Adrenal gland (tissue), 12 donors: Measurements from ENCODE around the gene LRRC15. TPM values are rescaled to one million over a fixed set of nuclear protein-coding genes. Genes with fewer than 3 reads are reported as not detected.

Experiments used
- DNase-seq, 7 donors: peaks; one replicate each; pipeline ENCODE4 v3.0.0-alpha.2; 2019 to 2020
- H3K27ac ChIP-seq, 5 donors: fragments of 200-600 bp; sonication (generic) in 4 of 5; 1 replicate in 3 of 5; 2 replicates in 2 of 5; pipeline versions ENCODE4 v1.5.1 to v1.8.0; 2016 to 2020; ENCODE audit warnings: mild to moderate bottlenecking in 1 of 5
- H3K27me3 ChIP-seq: fragments of 200-600 bp; 2 replicates; pipeline ENCODE4 v1.8.0; 2021
- H3K36me3 ChIP-seq, 2 donors: fragments of 200-600 bp; replicated peaks in 1 of 2; 1 replicate in 1 of 2; 2 replicates in 1 of 2; pipeline versions ENCODE4 v1.5.1 to v1.8.0; 2018 to 2022
- H3K4me1 ChIP-seq, 2 donors: fragments of 200-600 bp; replicated peaks in 1 of 2; 1 replicate in 1 of 2; 2 replicates in 1 of 2; pipeline versions ENCODE4 v1.5.1 to v1.8.0; 2018 to 2021
- H3K4me3 ChIP-seq, 4 donors: fragments of 200-600 bp; sonication (generic) in 3 of 4; one replicate each; pipeline ENCODE4 v1.5.1; 2016 to 2018
- H3K9me3 ChIP-seq, 3 donors: fragments of 200-600 bp; sonication (generic) in 1 of 3; replicated peaks in 1 of 3; 1 replicate in 2 of 3; 2 replicates in 1 of 3; pipeline versions ENCODE4 v1.5.1 to v1.8.0; 2016 to 2021
- POLR2A ChIP-seq, 2 donors: fragments of 450-650 bp; IDR thresholded peaks; one replicate each; pipeline ENCODE4 v1.6.1; 2017; ENCODE audit warnings: antibody characterized with exemption in 2 of 2, mild to moderate bottlenecking in 2 of 2, moderate library complexity in 1 of 2
- WGBS, 4 donors: extraction: QIAGEN DNeasy Blood & Tissue Kit in 2 of 4; methylation state at CpG; one replicate each; pipeline versions ENCODE4 v1.1.5 to v1.1.7; 2013 to 2017; 5-methylcytosine and 5-hydroxymethylcytosine counted together
- intact Hi-C, 2 donors: fragments of 100-400 bp; cut with DNase I; formaldehyde crosslinking; loops; one replicate each; pipeline versions ENCODE4 v1.14.1 to v1.15.0; 2022 to 2023
- polyA plus RNA-seq, 3 donors: library from polyadenylated mRNA; stranded (reverse); fragments of 200-250 nt in 2 of 3; fragments of 350-450 nt in 1 of 3; fragmentation: Illumina TruSeq in 1 of 3; extraction: RNeasy Lipid Tissue Mini Kit (QIAGEN cat#74804) in 1 of 3; gene quantifications; one replicate each; pipeline ENCODE4 v1.2.3, GENCODE V29; 2013 to 2014
- total RNA-seq, 9 donors: library from RNA; depleted of rRNA in 4 of 9; stranded (reverse); fragments of >200 nt in 4 of 9; fragments of 120-200 nt in 1 of 9; fragmentation: NEBNext Ultra II Directional in 1 of 9; extraction: Animal tissue kit (Norgen Biotek cat#: 25700) in 1 of 9; gene quantifications; one replicate each; pipeline versions ENCODE4 v1.1.0 to v1.2.4, GENCODE V29; 2013 to 2023
- TF ChIP-seq, protein P1 (sequence below), 6 experiments: fragments of 450-650 bp in 4 of 6; fragments of 200-600 bp in 2 of 6; sonication (generic) in 1 of 6; IDR thresholded peaks; 1 replicate in 5 of 6; 2 replicates in 1 of 6; pipeline versions ENCODE4 v1.5.1 to v1.8.0; 2016 to 2021; ENCODE audit warnings: antibody characterized with exemption in 6 of 6, mild to moderate bottlenecking in 2 of 6, moderate library complexity in 1 of 6
- donor health status: healthy with polysubstance abuse.
- donor health status: Bipolar disorder and iron deficiency.
- donor health status: DM: yes; HTN: yes; CAD: no.
- donor health status: DM: no; HTN: no; CAD: no.
- donor health status: DM: no; HTN: no; CAD: no.
- donor health status: DM: yes; HTN: yes; CAD: no.

Gene LRRC15
- total and polyA plus RNA-seq, 12 donors: 0.05 to 0.31 (median 0.12) TPM; not detected in 2

DNA sequence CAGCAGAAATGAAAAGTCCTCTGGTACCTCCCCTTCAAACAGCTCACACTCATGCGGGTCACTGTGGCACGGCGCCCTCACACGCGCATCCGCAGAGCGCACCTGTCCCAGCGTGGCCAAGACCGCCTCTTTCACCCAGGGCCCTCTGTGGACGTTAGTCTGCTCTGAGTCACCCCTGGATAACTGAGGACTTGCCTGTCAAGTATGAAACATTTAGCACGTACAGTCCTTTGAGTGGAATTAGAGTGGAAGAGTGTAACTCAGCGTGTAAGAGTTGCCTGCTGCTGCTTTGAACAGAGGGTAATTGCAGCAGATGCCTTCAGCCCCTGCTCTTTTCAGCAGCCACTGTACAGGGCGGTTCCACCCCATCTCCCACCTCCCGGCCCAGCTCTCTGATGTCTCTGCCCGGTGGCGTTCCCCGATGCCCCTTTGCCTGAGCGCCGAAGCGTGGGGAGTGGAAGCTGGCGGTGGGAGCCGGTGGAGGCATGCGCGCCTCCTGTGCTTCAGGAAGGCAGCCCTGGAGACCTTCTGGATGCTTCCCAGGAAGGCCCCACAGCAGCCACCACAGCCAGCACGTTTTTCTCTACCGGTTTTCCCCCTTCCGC, 41.4 kb downstream of the LRRC15 start:
- H3K9me3 ChIP-seq: no peaks in the 10 kb centered on the region
- intact Hi-C loops: loop anchor here in 1 of 2 donors (10.0 kb wide), 1 partner anchor 333 kb away; no protein-coding TSS in a partner anchor
- H3K36me3 ChIP-seq: no peaks in the 10 kb centered on the region
- 78 to 88% (median 83%) methylated on average over 27 of the region's 27 CpGs for WGBS, 4 donors
- DNase-seq: no peak
- no peak for TF ChIP-seq POLR2A (IDR thresholded peaks at IDR 0.05)
- TF ChIP-seq, protein P1, sequence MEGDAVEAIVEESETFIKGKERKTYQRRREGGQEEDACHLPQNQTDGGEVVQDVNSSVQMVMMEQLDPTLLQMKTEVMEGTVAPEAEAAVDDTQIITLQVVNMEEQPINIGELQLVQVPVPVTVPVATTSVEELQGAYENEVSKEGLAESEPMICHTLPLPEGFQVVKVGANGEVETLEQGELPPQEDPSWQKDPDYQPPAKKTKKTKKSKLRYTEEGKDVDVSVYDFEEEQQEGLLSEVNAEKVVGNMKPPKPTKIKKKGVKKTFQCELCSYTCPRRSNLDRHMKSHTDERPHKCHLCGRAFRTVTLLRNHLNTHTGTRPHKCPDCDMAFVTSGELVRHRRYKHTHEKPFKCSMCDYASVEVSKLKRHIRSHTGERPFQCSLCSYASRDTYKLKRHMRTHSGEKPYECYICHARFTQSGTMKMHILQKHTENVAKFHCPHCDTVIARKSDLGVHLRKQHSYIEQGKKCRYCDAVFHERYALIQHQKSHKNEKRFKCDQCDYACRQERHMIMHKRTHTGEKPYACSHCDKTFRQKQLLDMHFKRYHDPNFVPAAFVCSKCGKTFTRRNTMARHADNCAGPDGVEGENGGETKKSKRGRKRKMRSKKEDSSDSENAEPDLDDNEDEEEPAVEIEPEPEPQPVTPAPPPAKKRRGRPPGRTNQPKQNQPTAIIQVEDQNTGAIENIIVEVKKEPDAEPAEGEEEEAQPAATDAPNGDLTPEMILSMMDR (IDR thresholded peaks at IDR 0.05): no peak
- no peak overlapping the region for H3K27ac ChIP-seq
- peaks cover 9% of the 10 kb centered on the region in 2 donors for H3K4me1 ChIP-seq
- H3K4me3 ChIP-seq: no peak overlapping the region
- peaks cover 3% of the 10 kb centered on the region for H3K27me3 ChIP-seq

DNA sequence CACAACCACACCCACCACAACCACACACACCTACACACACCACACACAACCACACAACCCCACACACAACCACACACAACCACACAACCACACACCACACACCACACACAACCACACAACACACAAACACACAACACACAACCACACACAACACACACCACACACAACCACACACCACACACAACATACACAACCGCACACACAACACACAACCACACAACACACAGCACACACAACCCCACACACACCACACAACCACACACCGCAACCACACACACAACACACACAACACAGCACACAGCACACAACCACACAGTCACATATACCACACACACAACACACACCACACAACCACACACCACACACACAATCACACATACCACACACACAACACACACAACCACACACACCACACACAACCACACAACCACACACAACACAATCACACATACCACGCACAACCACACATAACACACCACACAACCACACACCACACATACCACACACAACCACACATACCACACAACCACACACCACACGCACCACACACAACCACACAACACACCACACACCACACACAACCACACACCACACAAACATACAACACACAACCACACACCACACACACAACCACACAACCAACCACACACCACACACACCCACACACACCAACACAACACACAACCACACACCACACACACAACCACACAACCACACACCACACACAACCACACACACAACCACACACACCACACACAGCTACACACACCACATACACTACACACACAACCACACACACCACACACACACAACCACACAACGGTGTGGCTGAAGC, 42.1 kb downstream of the LRRC15 start:
- Histone ChIP-seq H3K27me3 (no peaks in the 10 kb centered on the region), H3K36me3 (no peaks in the 10 kb centered on the region), H3K4me3 (no peak overlapping the region), H3K4me1 (peaks cover 7 to 9% of the 10 kb centered on the region in 2 donors), H3K27ac (no peak overlapping the region), H3K9me3 (no peaks in the 10 kb centered on the region)
- intact Hi-C loops: loop anchor here in 1 of 2 donors (10.0 kb wide), 1 partner anchor 333 kb away; no protein-coding TSS in a partner anchor
- TF ChIP-seq POLR2A (IDR thresholded peaks at IDR 0.05): no peak
- TF ChIP-seq, protein P1 (IDR thresholded peaks at IDR 0.05): no peak
- WGBS, 4 donors: 91 to 96% (median 94%) methylated on average over 5 of the region's 5 CpGs
- DNase-seq: no peak

DNA sequence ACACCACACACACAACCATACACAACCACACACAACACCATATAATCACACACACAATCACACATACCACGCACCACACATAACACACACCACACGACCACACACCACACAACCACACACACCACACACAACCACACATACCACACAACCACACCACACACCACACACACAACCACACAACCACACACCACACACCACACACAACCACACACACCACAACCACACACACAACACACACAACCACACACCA, 42.6 kb downstream of the LRRC15 start:
- WGBS, 4 donors: 67 to 92% (median 86%) methylated on average over 2 of the region's 2 CpGs
- intact Hi-C loops: loop anchor here in 1 of 2 donors (10.0 kb wide), 1 partner anchor 332 kb away; no protein-coding TSS in a partner anchor

More for the DNA sequence above, 42.6 kb downstream of the LRRC15 start:
- Histone ChIP-seq H3K27ac (no peak overlapping the region), H3K4me1 (peaks cover 7 to 9% of the 10 kb centered on the region in 2 donors), H3K9me3 (no peaks in the 10 kb centered on the region), H3K36me3 (no peaks in the 10 kb centered on the region), H3K27me3 (no peaks in the 10 kb centered on the region), H3K4me3 (no peak overlapping the region)
- no peak for DNase-seq
- TF ChIP-seq POLR2A (IDR thresholded peaks at IDR 0.05): no peak
- TF ChIP-seq, protein P1 (IDR thresholded peaks at IDR 0.05): no peak
